Measurements from ENCODE around the gene EPHA8. TPM values are rescaled to one million over a fixed set of nuclear protein-coding genes. Genes with fewer than 3 reads are reported as not detected.

EPHA8 gene
- polyA plus RNA-seq, 1 of the 3 experiments (the other 2 are of a cell fraction) = 0.02 TPM

DNA sequence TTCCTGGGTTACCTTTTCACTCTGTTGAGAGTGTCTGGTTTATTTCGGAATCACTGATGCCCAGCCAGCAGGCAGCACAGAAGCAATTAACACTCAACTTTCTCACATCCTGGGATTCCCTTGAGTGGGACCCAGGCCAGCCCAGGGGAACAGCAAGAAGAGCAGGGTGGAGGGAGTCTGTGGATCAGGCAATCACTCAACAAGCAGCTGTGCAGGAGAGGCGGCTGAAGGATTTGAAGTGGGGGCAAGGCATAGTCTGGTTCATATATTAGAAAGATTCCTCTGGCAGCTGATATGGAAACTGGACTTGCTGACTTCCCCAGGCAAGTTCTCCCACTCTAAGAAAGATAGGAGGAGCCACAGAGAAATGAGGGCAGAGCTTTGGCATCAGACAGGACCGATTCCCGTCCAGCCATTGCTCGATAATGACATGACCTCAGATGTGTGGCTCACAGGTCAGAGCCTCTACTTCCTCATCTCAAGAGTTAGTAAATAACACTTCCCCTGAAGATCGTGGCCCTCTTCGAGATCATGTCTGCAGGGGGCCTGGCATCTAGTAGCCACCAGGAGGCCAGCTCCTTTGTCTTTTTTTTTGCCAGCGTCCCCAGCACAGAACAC, 12.4 kb downstream of the EPHA8 start:
- POLR2A ChIA-PET = no interaction called here
- Histone ChIP-seq H4K20me1 (ENCODE audit: insufficient read depth) (no peaks in the 10 kb centered on the region), H3K27me3 (ENCODE audit: insufficient read depth) (peaks cover 24% of the 10 kb centered on the region), H3K27ac (ENCODE audit: low read depth in 2 of 2, low read length in 1 of 2) (no peak overlapping the region), H3K4me1 (ENCODE audit: control insufficient read depth in 1 of 2, insufficient read depth in 2 of 2, low read depth in 1 of 2, low read length in 1 of 2) (peaks cover 0 to 45% of the 10 kb centered on the region in 2 experiments; a peak in 2 of 4 replicates), H3F3A (replicated peaks; ENCODE audit: insufficient read depth) (peaks cover 17% of the 10 kb centered on the region), H3K9ac (no peak overlapping the region), H3K4me3 (ENCODE audit: low read depth in 2 of 2, low read length in 1 of 2) (no peak overlapping the region), H3K9me3 (no peaks in the 10 kb centered on the region), H3K4me2 (no peak overlapping the region), H3K36me3 (replicated peaks in 1 of 2; ENCODE audit: control insufficient read depth in 1 of 2, insufficient read depth in 2 of 2, low read length in 1 of 2) (no peaks in the 10 kb centered on the region), H3K9me2 (no peaks in the 10 kb centered on the region), H3K79me2 (ENCODE audit: insufficient read depth) (no peaks in the 10 kb centered on the region), H2AFZ (ENCODE audit: low read depth) (no peak overlapping the region)
- CTCF ChIA-PET = interaction anchor here (1.6 kb wide), 1 partner anchor 66 kb away, joined by 3 read pairs; no protein-coding TSS in a partner anchor
- WGBS (ENCODE audit: low lambda C conversion rate) = 59% methylated on average over 5 of the region's 8 CpGs
- no peak for DNase-seq
- TF ChIP-seq MEF2A (IDR thresholded peaks at IDR 0.05; ENCODE audit: borderline replicate concordance, low read depth) = no peak
- TF ChIP-seq ZBTB33 (IDR thresholded peaks at IDR 0.05; ENCODE audit: borderline replicate concordance, low read depth) = no peak
- TF ChIP-seq TEAD4 (IDR thresholded peaks at IDR 0.05; ENCODE audit: borderline replicate concordance, insufficient read depth) = no peak
- no peak for TF ChIP-seq SMC3 (IDR thresholded peaks at IDR 0.05; ENCODE audit: low read depth, low read length)
- TF ChIP-seq MAX (IDR thresholded peaks at IDR 0.05; ENCODE audit: low read depth) = no peak
- no peak for TF ChIP-seq IRF3 (IDR thresholded peaks at IDR 0.05; ENCODE audit: low read depth, low read length)
- TF ChIP-seq EZH2phosphoT487 (IDR thresholded peaks at IDR 0.05; ENCODE audit: borderline replicate concordance, low read depth) = no peak
- no peak for TF ChIP-seq TCF12 (IDR thresholded peaks at IDR 0.05)
- TF ChIP-seq TAF1 (IDR thresholded peaks at IDR 0.05; ENCODE audit: borderline replicate concordance, low read depth, low read length) = no peak
- no peak for TF ChIP-seq RXRA (IDR thresholded peaks at IDR 0.05; ENCODE audit: borderline replicate concordance, low read depth)
- TF ChIP-seq JUND (IDR thresholded peaks at IDR 0.05) = no peak
- no peak for TF ChIP-seq GABPA (IDR thresholded peaks at IDR 0.05; ENCODE audit: low read depth)
- TF ChIP-seq REST (IDR thresholded peaks at IDR 0.05; ENCODE audit: low read depth, low read length) = no peak
- TF ChIP-seq FOXJ3 (CRISPR knock-in tag; IDR thresholded peaks at IDR 0.05) = no peak
- TF ChIP-seq PBX3 (IDR thresholded peaks at IDR 0.05) = no peak

Measured in SK-N-SH (cell line).